ENCODE measurements around the gene MSI2.

- TF ChIP-seq, protein P1, sequence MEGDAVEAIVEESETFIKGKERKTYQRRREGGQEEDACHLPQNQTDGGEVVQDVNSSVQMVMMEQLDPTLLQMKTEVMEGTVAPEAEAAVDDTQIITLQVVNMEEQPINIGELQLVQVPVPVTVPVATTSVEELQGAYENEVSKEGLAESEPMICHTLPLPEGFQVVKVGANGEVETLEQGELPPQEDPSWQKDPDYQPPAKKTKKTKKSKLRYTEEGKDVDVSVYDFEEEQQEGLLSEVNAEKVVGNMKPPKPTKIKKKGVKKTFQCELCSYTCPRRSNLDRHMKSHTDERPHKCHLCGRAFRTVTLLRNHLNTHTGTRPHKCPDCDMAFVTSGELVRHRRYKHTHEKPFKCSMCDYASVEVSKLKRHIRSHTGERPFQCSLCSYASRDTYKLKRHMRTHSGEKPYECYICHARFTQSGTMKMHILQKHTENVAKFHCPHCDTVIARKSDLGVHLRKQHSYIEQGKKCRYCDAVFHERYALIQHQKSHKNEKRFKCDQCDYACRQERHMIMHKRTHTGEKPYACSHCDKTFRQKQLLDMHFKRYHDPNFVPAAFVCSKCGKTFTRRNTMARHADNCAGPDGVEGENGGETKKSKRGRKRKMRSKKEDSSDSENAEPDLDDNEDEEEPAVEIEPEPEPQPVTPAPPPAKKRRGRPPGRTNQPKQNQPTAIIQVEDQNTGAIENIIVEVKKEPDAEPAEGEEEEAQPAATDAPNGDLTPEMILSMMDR (conservative IDR thresholded peaks at IDR 0.05; ENCODE audit: low read length) = no peak
- no peak for TF ChIP-seq EZH2phosphoT487 (IDR thresholded peaks at IDR 0.05; ENCODE audit: borderline replicate concordance, low read depth, low read length)
These were observed 32.8 kb downstream of the MSI2 start for GRCh38 chr17:57289130-57289529.
